ENCODE data around the gene MTX1. TPM values are rescaled to one million over a fixed set of nuclear protein-coding genes. Genes with fewer than 3 reads are reported as not detected.
"Not testable (repeated sequence)": the region's sequence is repeated elsewhere in the genome, so short reads cannot be mapped to it uniquely, and the experiment has no call there.

The MTX1 gene
- total RNA-seq, 4 donors from 2014 or later = 34.1 to 52.8 (median 38.0) TPM

GRCh38 chr1:155207806-155208540 lies 522 bp upstream of the MTX1 start, which contains the start of gene THBS3:
Gene THBS3, minus strand, starts transcription at chr1:155207897. Its CDS starts 21 bp downstream, at chr1:155207876.
- H3K9me3 ChIP-seq = no peaks in the 10 kb centered on the region
- H3K4me1 ChIP-seq = peaks cover 23 to 63% (median 43%) of the 10 kb centered on the region in 4 donors
- TF ChIP-seq CTCF (IDR thresholded peaks at IDR 0.05) = no peak
- TF ChIP-seq POLR2AphosphoS5 (IDR thresholded peaks at IDR 0.05) = no peak
- no peak for TF ChIP-seq EP300 (IDR thresholded peaks at IDR 0.05)
- no peak for TF ChIP-seq POLR2A (IDR thresholded peaks at IDR 0.05; ENCODE audit: low read depth)
- 4% methylated on average over 10 of the region's 17 CpGs for WGBS
- H3K27me3 ChIP-seq = no peaks in the 10 kb centered on the region
- H3K27ac ChIP-seq (replicated peaks in 1 of 4) = peak within 1 kb of the TSS; percentile 98 to 100 (median 99)
- intact Hi-C loops (cut with DNase I) = loop anchor here (1.0 kb wide), 1 partner anchor 19 kb away; no protein-coding TSS in a partner anchor
- DNase-seq (ENCODE audit: extremely low spot score) = no peak
- peak within 1 kb of the TSS; percentile 73 to 96 (median 87) for H3K4me3 ChIP-seq
- H3K36me3 ChIP-seq = peaks cover 0 to 37% (median 21%) of the 10 kb centered on the region in 4 donors

GRCh38 chr1:155209312-155209721 lies 822 bp downstream of the MTX1 start:
- H3K4me3 ChIP-seq = peak overlapping the region; percentile 73 to 96 (median 87)
- no peaks in the 10 kb centered on the region for H3K9me3 ChIP-seq
- WGBS = 5% methylated on average over 13 of the region's 13 CpGs
- intact Hi-C loops (cut with DNase I) = no loop called here
- no peak for DNase-seq (ENCODE audit: extremely low spot score)
- peaks cover 0 to 32% (median 21%) of the 10 kb centered on the region in 4 donors for H3K36me3 ChIP-seq
- H3K27ac ChIP-seq (replicated peaks in 1 of 4) = peak overlapping the region; percentile 98 to 100 (median 99)
- peaks cover 23 to 63% (median 43%) of the 10 kb centered on the region in 4 donors for H3K4me1 ChIP-seq
- no peak for TF ChIP-seq POLR2A (IDR thresholded peaks at IDR 0.05; ENCODE audit: low read depth)
- no peak for TF ChIP-seq POLR2AphosphoS5 (IDR thresholded peaks at IDR 0.05)
- TF ChIP-seq CTCF (IDR thresholded peaks at IDR 0.05) = no peak
- TF ChIP-seq EP300 (IDR thresholded peaks at IDR 0.05) = no peak
- no peaks in the 10 kb centered on the region for H3K27me3 ChIP-seq

GRCh38 chr1:155210314-155211104 lies 2.0 kb downstream of the MTX1 start:
- no peak for TF ChIP-seq CTCF (IDR thresholded peaks at IDR 0.05)
- no peak for TF ChIP-seq POLR2A (IDR thresholded peaks at IDR 0.05; ENCODE audit: low read depth)
- no peak for TF ChIP-seq POLR2AphosphoS5 (IDR thresholded peaks at IDR 0.05)
- TF ChIP-seq EP300 (IDR thresholded peaks at IDR 0.05) = no peak
- no peak overlapping the region for H3K4me3 ChIP-seq
- 70% methylated on average over 4 of the region's 4 CpGs for WGBS
- peak overlapping the region; percentile 28 to 100 (median 71) for H3K27ac ChIP-seq (replicated peaks in 1 of 4)
- no peaks in the 10 kb centered on the region for H3K27me3 ChIP-seq
- intact Hi-C loops (cut with DNase I) = no loop called here
- H3K9me3 ChIP-seq = no peaks in the 10 kb centered on the region
- peaks cover 0 to 36% (median 25%) of the 10 kb centered on the region in 4 donors for H3K36me3 ChIP-seq
- H3K4me1 ChIP-seq = peaks cover 23 to 54% (median 43%) of the 10 kb centered on the region in 4 donors
- no peak for DNase-seq (ENCODE audit: extremely low spot score)

GRCh38 chr1:155211381-155212050 lies 3.0 kb downstream of the MTX1 start:
- peaks cover 22 to 44% (median 36%) of the 10 kb centered on the region in 4 donors for H3K4me1 ChIP-seq
- H3K4me3 ChIP-seq; DNase-seq (ENCODE audit: extremely low spot score); H3K27me3 ChIP-seq; intact Hi-C loops (cut with DNase I); H3K9me3 ChIP-seq: not testable (repeated sequence)
- 50% methylated on average over 13 of the region's 13 CpGs for WGBS
- peak overlapping the region; percentile 28 to 46 (median 41) for H3K27ac ChIP-seq (replicated peaks in 1 of 4)
- peak in 1 of 2 donors; percentile 5 for TF ChIP-seq POLR2AphosphoS5 (IDR thresholded peaks at IDR 0.05)
- peaks cover 0 to 39% (median 28%) of the 10 kb centered on the region in 4 donors for H3K36me3 ChIP-seq

GRCh38 chr1:155212051-155212440 lies 3.6 kb downstream of the MTX1 start:
- H3K4me3 ChIP-seq; H3K27me3 ChIP-seq; intact Hi-C loops (cut with DNase I); DNase-seq (ENCODE audit: extremely low spot score); H3K9me3 ChIP-seq: not testable (repeated sequence)
- Histone ChIP-seq H3K27ac (replicated peaks in 1 of 4) (peak overlapping the region in 3 of 4 donors; percentile 28 to 46 (median 38)), H3K4me1 (peaks cover 19 to 38% (median 31%) of the 10 kb centered on the region in 4 donors), H3K36me3 (peaks cover 0 to 39% (median 28%) of the 10 kb centered on the region in 4 donors)
- 86% methylated on average over 1 of the region's 7 CpGs for WGBS

GRCh38 chr1:155214702-155215101 lies 6.2 kb downstream of the MTX1 start:
- DNase-seq (ENCODE audit: extremely low spot score); H3K4me3 ChIP-seq; H3K27ac ChIP-seq (replicated peaks in 1 of 4); intact Hi-C loops (cut with DNase I); H3K9me3 ChIP-seq; H3K27me3 ChIP-seq: not testable (repeated sequence)
- Histone ChIP-seq H3K4me1 (peaks cover 7 to 29% (median 23%) of the 10 kb centered on the region in 4 donors), H3K36me3 (peaks cover 0 to 39% (median 28%) of the 10 kb centered on the region in 4 donors)
- 65% methylated on average over 4 of the region's 10 CpGs for WGBS

All from esophagus muscularis mucosa (tissue), 4 donors.